Keratinocyte (primary cell): ENCODE results near the gene RASA3.

Experiments
- EZH2 ChIP-seq: IDR thresholded peaks from one replicate; pipeline ENCODE4 v1.6.1; 2012; ENCODE audit warnings: inconsistent platforms, mild to moderate bottlenecking, low read length, moderate library complexity
- TF ChIP-seq, protein P1 (sequence below), 3 experiments: IDR thresholded peaks in 1 of 3; conservative IDR thresholded peaks in 1 of 3; optimal IDR thresholded peaks in 1 of 3; 2 replicates in 2 of 3; 3 replicates in 1 of 3; pipeline versions ENCODE3 to v1.5.1; 2011; ENCODE audit warnings: low read length in 3 of 3, mild to moderate bottlenecking in 3 of 3, moderate library complexity in 2 of 3, control low read depth in 1 of 3, inconsistent platforms in 1 of 3; ENCODE audit not compliant: insufficient read depth in 2 of 3; ENCODE audit errors: extremely low read depth in 1 of 3

DNA sequence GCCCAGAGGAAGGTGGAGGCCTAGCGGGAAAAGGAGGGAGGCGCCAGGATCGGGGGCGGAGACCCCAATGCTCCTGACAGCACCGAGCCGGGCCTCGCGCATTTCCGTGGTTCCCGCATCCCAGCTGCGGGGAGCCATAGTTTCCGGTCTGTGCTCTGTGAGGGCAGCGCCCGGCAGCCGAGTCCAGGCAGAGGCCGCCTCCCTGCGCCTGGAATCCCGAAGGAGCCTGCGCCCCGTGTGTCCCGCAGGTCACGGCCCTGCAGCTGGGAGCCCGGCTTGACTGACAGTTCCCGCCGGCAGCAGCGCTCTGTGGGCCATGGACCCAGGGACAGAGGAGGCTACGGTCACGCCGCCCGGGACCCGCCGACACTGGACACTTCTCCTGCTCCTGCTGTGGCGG, 84.0 kb downstream of the RASA3 start:
- TF ChIP-seq, protein P1, sequence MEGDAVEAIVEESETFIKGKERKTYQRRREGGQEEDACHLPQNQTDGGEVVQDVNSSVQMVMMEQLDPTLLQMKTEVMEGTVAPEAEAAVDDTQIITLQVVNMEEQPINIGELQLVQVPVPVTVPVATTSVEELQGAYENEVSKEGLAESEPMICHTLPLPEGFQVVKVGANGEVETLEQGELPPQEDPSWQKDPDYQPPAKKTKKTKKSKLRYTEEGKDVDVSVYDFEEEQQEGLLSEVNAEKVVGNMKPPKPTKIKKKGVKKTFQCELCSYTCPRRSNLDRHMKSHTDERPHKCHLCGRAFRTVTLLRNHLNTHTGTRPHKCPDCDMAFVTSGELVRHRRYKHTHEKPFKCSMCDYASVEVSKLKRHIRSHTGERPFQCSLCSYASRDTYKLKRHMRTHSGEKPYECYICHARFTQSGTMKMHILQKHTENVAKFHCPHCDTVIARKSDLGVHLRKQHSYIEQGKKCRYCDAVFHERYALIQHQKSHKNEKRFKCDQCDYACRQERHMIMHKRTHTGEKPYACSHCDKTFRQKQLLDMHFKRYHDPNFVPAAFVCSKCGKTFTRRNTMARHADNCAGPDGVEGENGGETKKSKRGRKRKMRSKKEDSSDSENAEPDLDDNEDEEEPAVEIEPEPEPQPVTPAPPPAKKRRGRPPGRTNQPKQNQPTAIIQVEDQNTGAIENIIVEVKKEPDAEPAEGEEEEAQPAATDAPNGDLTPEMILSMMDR (optimal IDR thresholded peaks at IDR 0.05 in 1 of 3, IDR thresholded peaks at IDR 0.05 in 1 of 3, conservative IDR thresholded peaks at IDR 0.05 in 1 of 3; ENCODE audit: extremely low read depth in 1 of 3, insufficient read depth in 2 of 3, low read length in 3 of 3), result no peak
- TF ChIP-seq EZH2, result no peak
